Measurements from ENCODE around the gene UNG.
A peak's percentile ranks its signal among the peaks of the same experiment; 100 is the strongest.

DNA sequence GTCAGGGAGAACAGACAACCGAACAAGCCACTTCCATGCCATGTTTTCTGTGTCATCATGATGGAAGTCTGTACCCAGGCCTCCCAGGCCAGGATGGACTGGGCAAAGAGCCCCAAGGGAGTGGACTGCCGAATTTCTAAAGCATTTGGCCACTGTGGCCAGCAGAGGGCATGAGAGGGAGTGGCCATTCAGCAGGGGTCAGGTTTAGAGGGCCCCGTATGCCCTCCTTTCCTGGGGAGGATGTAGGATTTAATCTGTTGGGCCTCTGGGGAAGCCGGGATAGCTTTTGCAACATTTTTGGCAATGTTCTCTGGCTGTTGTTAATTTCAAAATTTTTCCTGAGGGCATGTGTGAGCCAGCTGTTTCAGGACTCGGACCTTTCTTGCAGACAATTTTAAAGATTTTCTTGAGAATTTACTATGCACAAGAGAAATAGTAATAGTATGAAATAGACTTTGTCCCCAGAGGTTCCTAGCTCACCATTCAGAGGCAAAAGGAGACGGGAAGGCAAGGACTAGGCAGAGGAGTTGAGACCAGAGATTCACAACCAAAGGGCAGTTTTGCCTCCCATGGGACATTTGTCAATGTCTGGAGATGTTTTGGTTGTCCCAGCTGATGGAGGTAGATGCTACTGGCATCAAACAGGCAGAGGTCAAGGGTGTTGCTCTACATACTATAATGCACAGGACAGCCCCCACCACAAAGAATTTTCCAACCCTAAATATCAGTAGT is 37.0 kb downstream of the UNG start:
- TF ChIP-seq, protein P1, sequence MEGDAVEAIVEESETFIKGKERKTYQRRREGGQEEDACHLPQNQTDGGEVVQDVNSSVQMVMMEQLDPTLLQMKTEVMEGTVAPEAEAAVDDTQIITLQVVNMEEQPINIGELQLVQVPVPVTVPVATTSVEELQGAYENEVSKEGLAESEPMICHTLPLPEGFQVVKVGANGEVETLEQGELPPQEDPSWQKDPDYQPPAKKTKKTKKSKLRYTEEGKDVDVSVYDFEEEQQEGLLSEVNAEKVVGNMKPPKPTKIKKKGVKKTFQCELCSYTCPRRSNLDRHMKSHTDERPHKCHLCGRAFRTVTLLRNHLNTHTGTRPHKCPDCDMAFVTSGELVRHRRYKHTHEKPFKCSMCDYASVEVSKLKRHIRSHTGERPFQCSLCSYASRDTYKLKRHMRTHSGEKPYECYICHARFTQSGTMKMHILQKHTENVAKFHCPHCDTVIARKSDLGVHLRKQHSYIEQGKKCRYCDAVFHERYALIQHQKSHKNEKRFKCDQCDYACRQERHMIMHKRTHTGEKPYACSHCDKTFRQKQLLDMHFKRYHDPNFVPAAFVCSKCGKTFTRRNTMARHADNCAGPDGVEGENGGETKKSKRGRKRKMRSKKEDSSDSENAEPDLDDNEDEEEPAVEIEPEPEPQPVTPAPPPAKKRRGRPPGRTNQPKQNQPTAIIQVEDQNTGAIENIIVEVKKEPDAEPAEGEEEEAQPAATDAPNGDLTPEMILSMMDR (conservative IDR thresholded peaks at IDR 0.05; ENCODE audit: low read depth, low read length), result peak; percentile 38
- TF ChIP-seq, protein P2, sequence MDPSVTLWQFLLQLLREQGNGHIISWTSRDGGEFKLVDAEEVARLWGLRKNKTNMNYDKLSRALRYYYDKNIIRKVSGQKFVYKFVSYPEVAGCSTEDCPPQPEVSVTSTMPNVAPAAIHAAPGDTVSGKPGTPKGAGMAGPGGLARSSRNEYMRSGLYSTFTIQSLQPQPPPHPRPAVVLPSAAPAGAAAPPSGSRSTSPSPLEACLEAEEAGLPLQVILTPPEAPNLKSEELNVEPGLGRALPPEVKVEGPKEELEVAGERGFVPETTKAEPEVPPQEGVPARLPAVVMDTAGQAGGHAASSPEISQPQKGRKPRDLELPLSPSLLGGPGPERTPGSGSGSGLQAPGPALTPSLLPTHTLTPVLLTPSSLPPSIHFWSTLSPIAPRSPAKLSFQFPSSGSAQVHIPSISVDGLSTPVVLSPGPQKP (IDR thresholded peaks at IDR 0.05; ENCODE audit: borderline replicate concordance, low read depth, low read length), result no peak
- TF ChIP-seq POLR2A (IDR thresholded peaks at IDR 0.05; ENCODE audit: low read depth, low read length) (no peak), MXI1 (IDR thresholded peaks at IDR 0.05; ENCODE audit: borderline replicate concordance, low read depth, low read length) (no peak), CEBPB (IDR thresholded peaks at IDR 0.05; ENCODE audit: low read depth, low read length) (no peak), SMC3 (IDR thresholded peaks at IDR 0.05; ENCODE audit: low read depth, low read length) (peak; percentile 39), MAFK (IDR thresholded peaks at IDR 0.05; ENCODE audit: low read depth, low read length) (no peak), RFX5 (IDR thresholded peaks at IDR 0.05; ENCODE audit: low read depth, low read length) (no peak), RAD21 (IDR thresholded peaks at IDR 0.05; ENCODE audit: low read length) (peak; percentile 36)
- TF ChIP-seq, protein P3, sequence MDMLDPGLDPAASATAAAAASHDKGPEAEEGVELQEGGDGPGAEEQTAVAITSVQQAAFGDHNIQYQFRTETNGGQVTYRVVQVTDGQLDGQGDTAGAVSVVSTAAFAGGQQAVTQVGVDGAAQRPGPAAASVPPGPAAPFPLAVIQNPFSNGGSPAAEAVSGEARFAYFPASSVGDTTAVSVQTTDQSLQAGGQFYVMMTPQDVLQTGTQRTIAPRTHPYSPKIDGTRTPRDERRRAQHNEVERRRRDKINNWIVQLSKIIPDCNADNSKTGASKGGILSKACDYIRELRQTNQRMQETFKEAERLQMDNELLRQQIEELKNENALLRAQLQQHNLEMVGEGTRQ (IDR thresholded peaks at IDR 0.05; ENCODE audit: low read depth, low read length), result no peak
